HepG2 (cell line): ENCODE results near the gene THY1. TPM values are rescaled to one million over a fixed set of nuclear protein-coding genes. Genes with fewer than 3 reads are reported as not detected.

Source experiments
- CHD4 ChIP-seq: fragments of 200-600 bp; sonication (generic); IDR thresholded peaks from 2 replicates; pipeline ENCODE4 v1.7.0; 2017; ENCODE audit warnings: mild to moderate bottlenecking, low read length, borderline replicate concordance
- ESRRA ChIP-seq: sonication (generic); formaldehyde crosslinking; IDR thresholded peaks from 2 replicates; pipeline ENCODE4 v1.5.1; 2020; ENCODE audit warnings: mild to moderate bottlenecking, low read depth, missing genetic modification reagents
- FOSL2 ChIP-seq: sonication (generic); formaldehyde crosslinking; IDR thresholded peaks from 2 replicates; pipeline ENCODE4 v1.4.0; 2020; ENCODE audit warnings: missing genetic modification reagents
- KDM4B ChIP-seq: sonication (generic); formaldehyde crosslinking; IDR thresholded peaks from 2 replicates; pipeline ENCODE4 v1.4.0; 2020; ENCODE audit warnings: missing genetic modification reagents
- LCORL ChIP-seq, 2 experiments: fragments of 450-650 bp in 1 of 2; sonication (generic) in 1 of 2; formaldehyde crosslinking in 1 of 2; IDR thresholded peaks; 2 replicates each; pipeline versions ENCODE4 v1.5.0 to v1.6.1; 2017 to 2020; ENCODE audit warnings: antibody characterized with exemption in 1 of 2, missing genetic modification reagents in 1 of 2
- MED1 ChIP-seq: sonication (generic); formaldehyde crosslinking; IDR thresholded peaks from 2 replicates; pipeline ENCODE4 v1.4.0; 2020; ENCODE audit warnings: missing genetic modification reagents
- NFATC3 ChIP-seq: sonication (generic); formaldehyde crosslinking; IDR thresholded peaks from 2 replicates; pipeline ENCODE4 v1.5.1; 2020; ENCODE audit warnings: mild to moderate bottlenecking, missing genetic modification reagents
- NR2F6 ChIP-seq, 2 experiments: IDR thresholded peaks; 2 replicates each; pipeline ENCODE4 v1.6.1; 2016; ENCODE audit warnings: antibody characterized with exemption in 1 of 2, mild to moderate bottlenecking in 1 of 2
- PHF21A ChIP-seq: sonication (generic); formaldehyde crosslinking; IDR thresholded peaks from 2 replicates; pipeline ENCODE4 v1.5.0; 2020; ENCODE audit warnings: mild to moderate bottlenecking, missing genetic modification reagents
- PHF8 ChIP-seq: sonication (generic); formaldehyde crosslinking; IDR thresholded peaks from 2 replicates; pipeline ENCODE4 v1.5.0; 2020; ENCODE audit warnings: missing genetic modification reagents
- POLR2AphosphoS5 ChIP-seq: IDR thresholded peaks from 2 replicates; pipeline ENCODE4 v1.6.1; 2012; ENCODE audit warnings: low read depth, low read length
- PPARG ChIP-seq: conservative IDR thresholded peaks from 2 replicates; pipeline ENCODE4 v1.6.1; 2016; ENCODE audit warnings: missing biosample characterization, missing genetic modification reagents
- RNF2 ChIP-seq: fragments of 450-650 bp; conservative IDR thresholded peaks from 2 replicates; pipeline ENCODE4 v1.6.1; 2016; ENCODE audit warnings: low read depth
- TOE1 ChIP-seq: sonication (generic); formaldehyde crosslinking; IDR thresholded peaks from 2 replicates; pipeline ENCODE4 v1.4.0; 2020; ENCODE audit warnings: mild to moderate bottlenecking, missing genetic modification reagents
- TOPORS ChIP-seq: sonication (generic); formaldehyde crosslinking; IDR thresholded peaks from 2 replicates; pipeline ENCODE4 v1.8.0; 2023; ENCODE audit warnings: mild to moderate bottlenecking, missing genetic modification reagents
- ZBTB21 ChIP-seq: sonication (generic); formaldehyde crosslinking; IDR thresholded peaks from 2 replicates; pipeline ENCODE4 v1.4.0; 2020; ENCODE audit warnings: missing genetic modification reagents
- ZBTB33 ChIP-seq: sonication (generic); formaldehyde crosslinking; IDR thresholded peaks from 2 replicates; pipeline ENCODE4 v1.4.0; 2020; ENCODE audit warnings: missing genetic modification reagents
- ZFYVE20 ChIP-seq: sonication (generic); formaldehyde crosslinking; IDR thresholded peaks from 2 replicates; pipeline ENCODE4 v1.8.0; 2023; ENCODE audit warnings: low read depth, mild to moderate bottlenecking, moderate library complexity, missing genetic modification reagents, borderline replicate concordance
- ZNF3 ChIP-seq: IDR thresholded peaks from 2 replicates; pipeline ENCODE4 v1.7.0; 2017; ENCODE audit warnings: inconsistent platforms
- ZNF614 ChIP-seq: IDR thresholded peaks from 2 replicates; pipeline ENCODE4 v1.6.1; 2018; ENCODE audit warnings: missing biosample characterization, missing genetic modification reagents, inconsistent platforms, borderline replicate concordance
- ZNF678 ChIP-seq: sonication (generic); formaldehyde crosslinking; IDR thresholded peaks from 2 replicates; pipeline ENCODE4 v1.4.0; 2020; ENCODE audit warnings: mild to moderate bottlenecking, missing genetic modification reagents
- ZNF772 ChIP-seq: sonication (generic); formaldehyde crosslinking; IDR thresholded peaks from 2 replicates; pipeline ENCODE4 v1.5.0; 2020; ENCODE audit warnings: mild to moderate bottlenecking, missing genetic modification reagents
- ZNF773 ChIP-seq: sonication (generic); formaldehyde crosslinking; IDR thresholded peaks from 2 replicates; pipeline ENCODE4 v1.4.0; 2020; ENCODE audit warnings: missing genetic modification reagents, borderline replicate concordance
- ZNF816 ChIP-seq: sonication (generic); formaldehyde crosslinking; IDR thresholded peaks from 2 replicates; pipeline ENCODE4 v1.8.0; 2022; ENCODE audit warnings: missing genetic modification reagents, mild to moderate bottlenecking, borderline replicate concordance
- ZSCAN5A ChIP-seq: sonication (generic); formaldehyde crosslinking; IDR thresholded peaks from 2 replicates; pipeline ENCODE4 v1.8.0; 2022; ENCODE audit warnings: mild to moderate bottlenecking, missing genetic modification reagents, borderline replicate concordance
- polyA plus RNA-seq, 8 experiments: library from polyadenylated mRNA; depleted of rRNA in 3 of 8; stranded (reverse) in 7 of 8; unstranded in 1 of 8; fragments of >200 nt; fragmentation: Illumina TruSeq in 4 of 8; extraction: Trizol in 4 of 8; gene quantifications; 2 replicates each; pipeline versions ENCODE4 v1.2.1 to v1.2.3, GENCODE V29; 2011 to 2016; ENCODE audit warnings: low read depth in 4 of 8, missing spikeins in 1 of 8, mixed read lengths in 1 of 8; ENCODE audit not compliant: insufficient read depth in 1 of 8
- total RNA-seq, 5 experiments: library from RNA; depleted of rRNA; stranded (reverse); fragments of >200 nt; fragmentation: Illumina TruSeq; extraction: Trizol; gene quantifications; 2 replicates each; pipeline ENCODE4 v1.2.3, GENCODE V29; 2016; ENCODE audit warnings: low read depth in 1 of 5
- TF ChIP-seq, protein P1 (sequence below): sonication (generic); formaldehyde crosslinking; IDR thresholded peaks from 2 replicates; pipeline ENCODE4 v1.8.0; 2022; ENCODE audit warnings: missing genetic modification reagents, mild to moderate bottlenecking, inconsistent platforms, borderline replicate concordance

THY1 gene
- total and polyA plus RNA-seq, 2 of the 13 experiments (the other 11 are each of a cell fraction or from before 2014, with no cell fraction given): not detected

- TF ChIP-seq KDM4B (CRISPR knock-in tag) (no peak), ZNF816 (CRISPR knock-in tag) (peak; percentile 28; the same call in 1 of the 2 replicates), NR2F6 (IDR thresholded peaks at IDR 0.05) (peak; percentile 88), NR2F6 (CRISPR knock-in tag; IDR thresholded peaks at IDR 0.05) (peak; percentile 84), MED1 (CRISPR knock-in tag) (peak; percentile 91), TOPORS (CRISPR knock-in tag) (no peak), LCORL (IDR thresholded peaks at IDR 0.05) (0 out of 2 replicates have a peak, but pooled peaks have one; percentile 20), LCORL (CRISPR knock-in tag; IDR thresholded peaks at IDR 0.05) (peak; percentile 81), PHF21A (CRISPR knock-in tag) (peak; percentile 97), ZNF678 (CRISPR knock-in tag) (0 out of 2 replicates have a peak, but pooled peaks have one; percentile 50), POLR2AphosphoS5 (peak; percentile 23; the same call in 1 of the 2 replicates), ZFYVE20 (CRISPR knock-in tag) (no peak), ZNF614 (CRISPR knock-in tag) (peak; percentile 78), PPARG (CRISPR knock-in tag) (peak; percentile 55; the same call in 1 of the 2 replicates), CHD4 (no peak), ZNF772 (CRISPR knock-in tag) (no peak; the same call in 1 of the 2 replicates), PHF8 (CRISPR knock-in tag) (peak; percentile 37; the same call in 1 of the 2 replicates), RNF2 (no peak), NFATC3 (CRISPR knock-in tag) (no peak), ZNF3 (CRISPR knock-in tag) (no peak), ZSCAN5A (CRISPR knock-in tag) (no peak), ESRRA (peak; percentile 94), TOE1 (peak; percentile 84; the same call in 1 of the 2 replicates), FOSL2 (CRISPR knock-in tag) (peak; percentile 99), ZBTB33 (0 out of 2 replicates have a peak, but pooled peaks have one; percentile 6), ZNF773 (CRISPR knock-in tag) (no peak), ZBTB21 (0 out of 2 replicates have a peak, but pooled peaks have one; percentile 44)
- TF ChIP-seq, protein P1, sequence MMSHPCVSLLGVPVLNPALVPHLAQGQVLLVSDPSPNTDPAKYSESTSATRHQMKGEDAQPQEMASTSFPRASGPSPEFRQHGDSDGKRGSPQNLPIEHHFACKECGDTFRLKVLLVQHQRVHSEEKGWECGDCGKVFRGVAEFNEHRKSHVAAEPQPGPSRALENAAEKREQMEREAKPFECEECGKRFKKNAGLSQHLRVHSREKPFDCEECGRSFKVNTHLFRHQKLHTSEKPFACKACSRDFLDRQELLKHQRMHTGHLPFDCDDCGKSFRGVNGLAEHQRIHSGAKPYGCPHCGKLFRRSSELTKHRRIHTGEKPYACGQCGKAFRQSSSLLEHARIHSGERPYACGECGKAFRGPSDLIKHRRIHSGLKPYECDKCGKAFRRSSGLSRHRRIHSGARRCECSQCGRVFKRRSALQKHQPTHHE: peak; percentile 50; the same call in 1 of the 2 replicates
These were observed 54.6 kb downstream of the THY1 start (continued) for GRCh38 chr11:119368121-119369034.
